GM18511 (cell line): Measurements from ENCODE around the gene EHMT2.
"Not testable (repeated sequence)": the region's sequence is repeated elsewhere in the genome, so short reads cannot be mapped to it uniquely, and the experiment has no call there.

ENCODE experiments used
- ATAC-seq: cut with Tn5 transposase; IDR thresholded peaks from one replicate; pipeline ENCODE4 v1.9.1; 2021; ENCODE audit warnings: mild to moderate bottlenecking, moderate library complexity; ENCODE audit not compliant: unreplicated experiment

EHMT2 gene

GRCh38 chr6:31915756-31916155 is 18.3 kb upstream of the EHMT2 start:
- ATAC-seq = no peak

- ATAC-seq = no peak
These were observed 17.9 kb upstream of the EHMT2 start for GRCh38 chr6:31915351-31915750.

- ATAC-seq = no peak
These were observed 14.5 kb upstream of the EHMT2 start for GRCh38 chr6:31911826-31912585.

- not testable (repeated sequence) for ATAC-seq
These were observed 11.8 kb upstream of the EHMT2 start for GRCh38 chr6:31909298-31909697.

- peak; percentile 80 for ATAC-seq
These were observed 11.3 kb upstream of the EHMT2 start for GRCh38 chr6:31908791-31909190.

- not testable (repeated sequence) for ATAC-seq
These were observed 10.8 kb upstream of the EHMT2 start for GRCh38 chr6:31908255-31908654.

- ATAC-seq = no peak
These were observed 9.8 kb upstream of the EHMT2 start for GRCh38 chr6:31907158-31907813.

- not testable (repeated sequence) for ATAC-seq
These were observed 9.2 kb upstream of the EHMT2 start for GRCh38 chr6:31906727-31907126.

- ATAC-seq = no peak
These were observed 8.6 kb upstream of the EHMT2 start for GRCh38 chr6:31906122-31906521.

- no peak for ATAC-seq
These were observed 7.5 kb upstream of the EHMT2 start for GRCh38 chr6:31905041-31905440.

- no peak for ATAC-seq
These were observed 6.5 kb upstream of the EHMT2 start for GRCh38 chr6:31903957-31904356.

- ATAC-seq = peak; percentile 43
These were observed 4.6 kb upstream of the EHMT2 start, which contains the start of gene ZBTB12 for GRCh38 chr6:31901953-31902643. Gene ZBTB12 (minus strand): TSS chr6:31902086. CDS start chr6:31901305, 781 bp downstream.

- no peak for ATAC-seq
These were observed 4.0 kb upstream of the EHMT2 start for GRCh38 chr6:31901415-31901952.

GRCh38 chr6:31900917-31901414 is 3.5 kb upstream of the EHMT2 start:
- no peak for ATAC-seq

GRCh38 chr6:31899882-31900722 is 2.6 kb upstream of the EHMT2 start:
- no peak for ATAC-seq

- no peak for ATAC-seq
These were observed 1.7 kb upstream of the EHMT2 start for GRCh38 chr6:31899215-31899614.

- ATAC-seq = peak; percentile 17
These were observed 999 bp upstream of the EHMT2 start for GRCh38 chr6:31898383-31899011.

- no peak for ATAC-seq
These were observed 464 bp downstream of the EHMT2 start for GRCh38 chr6:31896856-31897611.

- ATAC-seq = no peak
These were observed 1.0 kb downstream of the EHMT2 start for GRCh38 chr6:31896493-31896855.
